GM19452 (cell line): ENCODE measurements around the gene ERI3.
A peak's percentile ranks its signal among the peaks of the same experiment; 100 is the strongest.
"Not testable (repeated sequence)": the region's sequence is repeated elsewhere in the genome, so short reads cannot be mapped to it uniquely, and the experiment has no call there.

ENCODE experiments used
- ATAC-seq: cut with Tn5 transposase; IDR thresholded peaks from one replicate; pipeline ENCODE4 v1.9.1; 2021; ENCODE audit not compliant: unreplicated experiment

Gene ERI3

DNA sequence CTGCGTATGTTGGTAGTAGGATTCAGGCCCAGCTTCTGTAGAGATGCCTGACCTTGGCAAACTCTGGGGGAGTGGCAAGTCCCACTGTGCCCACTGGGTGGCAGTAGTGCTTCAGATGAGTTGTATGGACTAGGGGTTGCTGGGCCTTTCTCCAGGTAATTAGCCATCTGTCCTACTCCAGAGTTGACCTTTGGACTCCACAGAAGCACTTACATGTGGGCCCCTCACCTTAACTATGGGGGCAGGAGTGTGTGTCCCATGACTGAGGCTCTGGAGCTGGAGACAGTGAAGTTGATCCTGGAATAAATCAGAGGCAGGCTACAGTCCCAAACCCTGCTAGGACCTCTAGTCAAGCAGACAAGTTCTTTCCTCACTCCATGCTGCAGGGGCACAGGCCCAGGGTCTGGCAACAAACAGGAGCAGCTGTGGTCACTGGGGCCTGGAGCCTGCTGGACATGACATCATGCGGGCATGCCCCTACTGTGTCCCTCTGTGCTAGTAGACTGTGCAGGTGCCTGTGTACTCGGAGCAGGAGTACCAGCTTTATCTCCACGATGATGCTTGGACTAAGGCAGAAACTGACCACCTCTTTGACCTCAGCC, 137.1 kb downstream of the ERI3 start:
- ATAC-seq = no peak

DNA sequence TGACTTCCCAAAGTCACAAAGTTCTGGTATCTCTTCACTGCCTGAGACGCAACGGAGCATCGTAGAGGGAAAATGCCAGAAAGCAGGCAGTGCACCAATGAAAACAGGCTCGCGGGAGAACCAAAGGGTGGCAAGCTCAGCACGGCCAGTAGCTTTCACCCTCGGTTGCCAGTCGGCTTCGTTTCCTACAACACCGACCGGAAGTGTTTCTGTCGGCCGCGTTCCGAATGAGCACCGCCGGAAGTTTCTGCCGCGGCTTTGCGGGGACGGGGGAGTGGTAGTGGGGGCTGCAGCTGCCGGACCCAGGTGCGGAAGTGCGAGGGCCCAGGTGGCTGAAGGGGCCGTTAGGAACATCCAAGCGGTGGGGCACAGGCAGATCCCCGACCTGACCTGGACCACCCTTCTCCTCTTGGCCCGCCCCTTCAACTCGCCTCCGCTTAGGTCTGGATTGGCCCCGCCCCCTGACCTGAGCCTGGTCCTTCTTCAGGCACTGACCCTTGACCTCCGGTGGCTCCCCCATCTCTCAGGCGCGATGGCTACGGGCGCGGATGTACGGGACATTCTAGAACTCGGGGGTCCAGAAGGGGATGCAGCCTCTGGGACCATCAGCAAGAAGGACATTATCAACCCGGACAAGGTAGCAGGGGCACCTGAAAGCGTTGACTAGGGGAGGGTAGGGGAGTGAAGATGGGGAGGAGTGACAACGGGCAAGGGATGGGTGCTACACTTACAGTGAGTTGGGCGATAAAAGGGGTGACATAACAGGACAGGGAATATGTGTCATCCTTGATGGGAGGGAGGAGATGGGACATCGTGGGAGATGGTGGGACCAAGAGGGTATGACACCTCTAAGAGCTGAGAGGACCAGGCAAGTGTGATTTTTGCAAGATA, 141.6 kb downstream of the ERI3 start, which contains the start of gene DMAP1:
TSS of gene DMAP1 (plus strand) at position 250 of the 891 bp plus-strand sequence. CDS start at position 533, 283 bp downstream.
- ATAC-seq = peak; percentile 72

DNA sequence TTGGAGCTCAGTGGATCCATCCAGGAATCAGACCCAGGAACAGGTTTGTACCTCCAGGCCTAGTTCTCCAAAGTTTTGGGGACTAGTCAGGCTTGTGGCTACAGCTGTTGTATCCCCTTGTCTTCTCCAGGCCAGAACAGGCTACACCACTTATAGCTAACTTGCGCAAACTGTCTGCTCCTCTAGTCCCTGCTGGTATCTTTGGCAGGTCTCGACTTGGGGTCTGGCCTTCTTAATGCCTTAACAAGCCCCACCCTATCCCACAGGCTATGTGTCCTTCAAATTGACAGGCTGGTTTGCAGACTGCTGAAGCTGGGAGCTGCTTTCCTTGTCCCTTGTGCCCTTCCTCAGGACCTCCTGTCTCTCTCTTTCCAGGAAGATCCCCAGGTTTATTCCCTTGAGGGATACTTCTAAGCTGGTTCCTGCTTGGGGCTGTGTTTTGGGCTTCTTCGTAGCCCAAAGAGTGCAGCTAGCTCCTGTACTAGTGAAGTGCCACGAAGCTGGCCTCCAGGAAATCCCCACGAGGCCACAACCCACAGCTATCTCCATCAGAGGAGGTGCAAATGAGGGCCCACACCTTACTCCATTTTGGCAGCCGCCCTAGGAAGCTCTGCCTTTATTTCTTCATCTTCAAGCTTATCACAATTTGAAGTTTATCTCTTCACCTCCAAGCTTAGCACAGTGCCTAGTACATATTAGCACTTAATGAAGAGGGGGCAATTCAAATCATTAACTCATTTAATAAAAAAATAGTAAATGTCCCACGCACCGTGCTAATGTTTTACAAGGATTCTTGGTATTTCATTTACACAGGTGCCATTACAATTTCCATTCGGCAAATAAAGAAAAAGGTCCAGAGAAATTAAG, 142.5 kb downstream of the ERI3 start:
- no peak for ATAC-seq

DNA sequence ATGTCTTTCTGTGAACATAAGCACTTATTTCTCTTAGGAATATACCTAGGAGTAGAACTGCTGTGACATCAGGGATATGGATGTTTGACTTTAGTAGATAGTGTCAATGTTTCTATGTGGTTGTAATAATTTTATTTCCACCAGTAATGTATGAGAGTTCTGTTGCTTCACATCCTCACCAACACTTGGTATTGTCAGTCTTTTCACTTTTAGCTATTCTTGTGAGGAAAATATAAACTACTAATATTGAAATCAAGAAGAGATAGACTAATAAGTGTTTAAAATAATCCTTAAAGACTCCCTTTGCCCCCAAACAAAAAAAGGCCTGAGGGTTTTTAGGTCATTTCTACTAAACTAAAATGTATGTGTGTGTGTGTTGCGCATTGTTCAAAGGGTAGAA, 144.5 kb downstream of the ERI3 start:
- no peak for ATAC-seq

DNA sequence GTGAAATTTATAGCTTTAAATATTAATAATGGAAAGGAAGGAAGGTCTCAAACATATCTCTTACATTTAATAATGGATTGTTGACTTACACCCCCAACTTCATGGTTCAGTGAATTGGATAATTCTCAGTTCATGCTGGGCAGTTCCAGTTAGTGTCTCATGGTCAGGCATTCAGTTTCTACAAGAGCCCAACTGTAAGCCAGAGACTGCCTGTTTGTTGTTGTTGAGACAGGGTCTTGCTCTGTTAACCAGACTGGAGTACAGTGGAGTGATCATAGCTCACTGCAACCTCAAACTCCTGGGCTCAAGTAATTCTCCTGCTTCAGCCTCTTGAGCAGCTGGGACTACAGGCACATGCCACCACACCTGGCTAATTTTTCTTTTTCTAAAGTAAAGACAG, 146.8 kb downstream of the ERI3 start:
- no peak for ATAC-seq

DNA sequence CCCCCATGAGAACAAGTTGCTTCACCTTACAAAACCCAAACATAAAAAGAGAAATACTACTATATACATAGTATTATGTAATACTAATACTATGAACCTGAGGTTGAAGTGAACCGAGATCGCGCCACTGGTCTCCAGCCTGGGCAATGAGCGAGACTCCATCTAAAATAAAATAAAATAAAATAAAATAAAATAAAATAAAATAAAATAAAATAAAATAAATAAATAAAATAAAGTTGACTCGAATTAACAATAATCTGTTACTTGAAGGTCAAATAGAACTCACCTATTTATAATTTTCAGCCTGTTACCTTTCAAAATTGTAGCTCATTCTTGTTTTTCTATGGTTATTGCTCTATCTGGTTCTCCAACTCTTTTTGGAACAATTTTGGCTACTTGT, 148.5 kb downstream of the ERI3 start:
- ATAC-seq = not testable (repeated sequence)

DNA sequence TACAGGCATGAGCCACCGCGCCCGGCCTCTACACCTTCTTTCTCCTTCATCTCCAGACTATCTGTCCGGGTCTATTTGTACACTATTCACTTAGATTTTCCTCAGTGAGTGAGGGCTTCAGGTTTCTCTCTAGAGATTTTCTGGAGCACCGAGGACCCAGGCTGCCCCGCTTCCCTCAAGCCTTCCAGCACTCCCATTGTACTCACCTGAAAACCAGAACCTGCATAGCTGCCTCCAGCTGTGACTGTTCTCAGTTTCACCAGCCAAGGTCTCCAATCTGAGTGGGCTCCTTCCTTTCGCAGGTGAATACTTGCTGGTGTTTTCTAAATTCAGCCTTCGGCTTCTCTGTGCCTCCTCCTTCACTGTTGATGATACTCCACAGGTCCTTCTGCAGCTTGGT, 154.7 kb downstream of the ERI3 start:
- no peak for ATAC-seq

DNA sequence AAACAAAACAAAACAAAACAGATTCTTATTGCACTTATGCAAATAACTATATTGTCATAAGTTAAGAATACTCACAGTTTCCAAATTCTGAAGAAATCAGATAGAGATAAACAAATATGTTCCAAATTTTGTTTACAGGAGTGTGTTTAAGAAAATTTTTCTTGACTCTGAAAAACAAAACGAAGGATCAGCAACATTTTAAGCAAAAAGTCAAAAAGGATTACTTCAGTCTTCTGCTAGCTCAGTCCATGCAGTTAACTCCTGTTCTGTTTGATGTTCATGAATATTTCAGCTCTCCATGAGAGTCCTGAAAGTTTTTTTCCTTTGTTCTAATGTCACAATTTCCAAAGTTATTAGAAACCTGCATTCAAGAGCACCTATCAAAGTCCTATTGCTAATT, 180.4 kb downstream of the ERI3 start:
- ATAC-seq = no peak
